ENCODE data around the gene SERPINB1. TPM values are rescaled to one million over a fixed set of nuclear protein-coding genes. Genes with fewer than 3 reads are reported as not detected.

SERPINB1 gene
- polyA plus RNA-seq, 1 of the 3 experiments (the other 2 are of a cell fraction): 9.4 TPM

DNA sequence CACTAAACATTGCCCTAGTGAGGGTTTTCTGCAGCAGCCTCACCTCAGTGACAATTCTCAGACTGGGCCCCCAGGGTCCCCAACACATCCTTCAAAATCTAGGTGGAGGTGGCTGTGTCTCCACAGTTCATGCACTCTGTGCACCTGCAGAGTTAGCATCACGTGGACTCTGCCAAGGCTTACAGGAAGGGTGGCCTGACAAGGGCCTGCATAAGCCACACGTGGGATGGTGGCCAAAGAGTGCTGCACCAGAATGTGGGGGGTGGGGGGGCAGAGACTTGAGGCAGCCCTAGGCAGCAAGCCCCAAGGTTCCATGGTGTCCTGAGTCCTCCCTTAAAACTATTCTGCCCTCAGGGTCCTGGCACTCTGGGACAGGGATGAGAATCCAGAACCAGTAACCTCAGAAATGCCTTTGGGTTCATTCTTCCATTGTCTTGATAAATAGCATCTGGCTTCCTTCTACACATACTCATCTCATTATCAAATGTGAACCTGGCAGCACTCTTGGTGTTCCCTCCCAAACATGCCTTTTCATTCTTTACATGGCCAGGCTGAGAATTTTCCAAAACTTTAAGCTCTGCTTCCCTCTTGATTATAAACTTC is 1.6 kb upstream of the SERPINB1 start:
- H3K9me2 ChIP-seq: no peaks in the 10 kb centered on the region
- no peaks in the 10 kb centered on the region for H3K27me3 ChIP-seq (ENCODE audit: insufficient read depth)
- no peak overlapping the region for H3K4me2 ChIP-seq
- no peaks in the 10 kb centered on the region for H3K9me3 ChIP-seq
- H4K20me1 ChIP-seq (ENCODE audit: insufficient read depth): no peaks in the 10 kb centered on the region
- H3K27ac ChIP-seq (ENCODE audit: low read depth in 2 of 2, low read length in 1 of 2): no peak overlapping the region; a peak in 1 of 4 replicates
- no peak for DNase-seq
- peaks cover 26 to 27% of the 10 kb centered on the region in 2 experiments; a peak in 3 of 4 replicates for H3K4me1 ChIP-seq (ENCODE audit: control insufficient read depth in 1 of 2, insufficient read depth in 2 of 2, low read depth in 1 of 2, low read length in 1 of 2)
- H3F3A ChIP-seq (replicated peaks; ENCODE audit: insufficient read depth): peaks cover 24% of the 10 kb centered on the region
- no peak overlapping the region for H3K4me3 ChIP-seq (ENCODE audit: low read depth in 2 of 2, low read length in 1 of 2)
- H3K79me2 ChIP-seq (ENCODE audit: insufficient read depth): no peaks in the 10 kb centered on the region
- no peak for TF ChIP-seq MXI1 (IDR thresholded peaks at IDR 0.05; ENCODE audit: low read depth, low read length)
- no peak for TF ChIP-seq TAF1 (IDR thresholded peaks at IDR 0.05; ENCODE audit: borderline replicate concordance, low read depth, low read length)
- TF ChIP-seq CTCF (IDR thresholded peaks at IDR 0.05): no peak
- TF ChIP-seq, protein P1, sequence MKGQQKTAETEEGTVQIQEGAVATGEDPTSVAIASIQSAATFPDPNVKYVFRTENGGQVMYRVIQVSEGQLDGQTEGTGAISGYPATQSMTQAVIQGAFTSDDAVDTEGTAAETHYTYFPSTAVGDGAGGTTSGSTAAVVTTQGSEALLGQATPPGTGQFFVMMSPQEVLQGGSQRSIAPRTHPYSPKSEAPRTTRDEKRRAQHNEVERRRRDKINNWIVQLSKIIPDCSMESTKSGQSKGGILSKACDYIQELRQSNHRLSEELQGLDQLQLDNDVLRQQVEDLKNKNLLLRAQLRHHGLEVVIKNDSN (IDR thresholded peaks at IDR 0.05; ENCODE audit: borderline replicate concordance, low read depth): no peak
- TF ChIP-seq GATA2 (CRISPR knock-in tag; IDR thresholded peaks at IDR 0.05): no peak
- peaks cover 0 to 2% of the 10 kb centered on the region in 2 experiments for H3K36me3 ChIP-seq (replicated peaks in 1 of 2; ENCODE audit: control insufficient read depth in 1 of 2, insufficient read depth in 2 of 2, low read length in 1 of 2)
- CTCF ChIA-PET: interaction anchor here (1.4 to 12.6 kb wide), 8 partner anchors 52 to 214 kb away, joined by 3 to 261 read pairs (median 28); no protein-coding TSS in a partner anchor
- no peak overlapping the region for H2AFZ ChIP-seq (ENCODE audit: low read depth)
- no peak overlapping the region for H3K9ac ChIP-seq
- POLR2A ChIA-PET: no interaction called here
- no CpG with 5 or more reads among the region's 2 CpGs for WGBS (ENCODE audit: low lambda C conversion rate)

DNA sequence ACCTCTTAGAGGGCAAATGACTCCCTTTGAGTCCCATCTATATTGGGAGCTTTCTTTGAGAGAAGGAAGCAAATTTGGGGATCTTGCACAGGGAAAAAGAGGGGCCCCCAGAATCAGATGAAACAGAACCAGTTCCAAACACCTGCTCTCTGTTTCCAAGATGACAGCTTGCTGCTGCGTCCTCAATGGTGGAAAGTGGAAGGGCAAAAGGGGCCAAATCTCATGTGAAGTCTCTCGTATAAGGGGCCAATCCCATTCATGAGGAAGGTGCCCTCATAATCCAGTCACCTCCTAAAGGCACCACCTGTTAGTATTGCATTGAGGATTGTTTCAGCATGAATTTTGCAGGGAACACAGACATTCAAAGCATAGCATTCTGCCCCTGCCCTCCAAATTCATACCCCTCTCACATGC is 483 bp upstream of the SERPINB1 start:
- Histone ChIP-seq H3F3A (replicated peaks; ENCODE audit: insufficient read depth) (peaks cover 24% of the 10 kb centered on the region), H3K27me3 (ENCODE audit: insufficient read depth) (no peaks in the 10 kb centered on the region), H2AFZ (ENCODE audit: low read depth) (peak overlapping the region; percentile 84), H3K36me3 (replicated peaks in 1 of 2; ENCODE audit: control insufficient read depth in 1 of 2, insufficient read depth in 2 of 2, low read length in 1 of 2) (peaks cover 0 to 8% of the 10 kb centered on the region in 2 experiments), H3K4me1 (ENCODE audit: control insufficient read depth in 1 of 2, insufficient read depth in 2 of 2, low read depth in 1 of 2, low read length in 1 of 2) (peaks cover 26 to 27% of the 10 kb centered on the region in 2 experiments; a peak in 3 of 4 replicates), H3K9me2 (no peaks in the 10 kb centered on the region), H3K4me2 (peak overlapping the region; percentile 74), H3K79me2 (ENCODE audit: insufficient read depth) (no peaks in the 10 kb centered on the region), H3K4me3 (ENCODE audit: low read depth in 2 of 2, low read length in 1 of 2) (peak overlapping the region; percentile 45 to 47), H3K9me3 (no peaks in the 10 kb centered on the region), H4K20me1 (ENCODE audit: insufficient read depth) (no peaks in the 10 kb centered on the region), H3K9ac (peak overlapping the region; percentile 64), H3K27ac (ENCODE audit: low read depth in 2 of 2, low read length in 1 of 2) (peak overlapping the region; percentile 67 to 87; a peak in 3 of 4 replicates)
- TF ChIP-seq POLR2AphosphoS5 (IDR thresholded peaks at IDR 0.05; ENCODE audit: low read depth, low read length): no peak
- TF ChIP-seq, protein P2, sequence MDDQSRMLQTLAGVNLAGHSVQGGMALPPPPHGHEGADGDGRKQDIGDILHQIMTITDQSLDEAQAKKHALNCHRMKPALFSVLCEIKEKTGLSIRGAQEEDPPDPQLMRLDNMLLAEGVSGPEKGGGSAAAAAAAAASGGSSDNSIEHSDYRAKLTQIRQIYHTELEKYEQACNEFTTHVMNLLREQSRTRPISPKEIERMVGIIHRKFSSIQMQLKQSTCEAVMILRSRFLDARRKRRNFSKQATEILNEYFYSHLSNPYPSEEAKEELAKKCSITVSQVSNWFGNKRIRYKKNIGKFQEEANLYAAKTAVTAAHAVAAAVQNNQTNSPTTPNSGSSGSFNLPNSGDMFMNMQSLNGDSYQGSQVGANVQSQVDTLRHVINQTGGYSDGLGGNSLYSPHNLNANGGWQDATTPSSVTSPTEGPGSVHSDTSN (IDR thresholded peaks at IDR 0.05): no peak
- TF ChIP-seq, protein P3, sequence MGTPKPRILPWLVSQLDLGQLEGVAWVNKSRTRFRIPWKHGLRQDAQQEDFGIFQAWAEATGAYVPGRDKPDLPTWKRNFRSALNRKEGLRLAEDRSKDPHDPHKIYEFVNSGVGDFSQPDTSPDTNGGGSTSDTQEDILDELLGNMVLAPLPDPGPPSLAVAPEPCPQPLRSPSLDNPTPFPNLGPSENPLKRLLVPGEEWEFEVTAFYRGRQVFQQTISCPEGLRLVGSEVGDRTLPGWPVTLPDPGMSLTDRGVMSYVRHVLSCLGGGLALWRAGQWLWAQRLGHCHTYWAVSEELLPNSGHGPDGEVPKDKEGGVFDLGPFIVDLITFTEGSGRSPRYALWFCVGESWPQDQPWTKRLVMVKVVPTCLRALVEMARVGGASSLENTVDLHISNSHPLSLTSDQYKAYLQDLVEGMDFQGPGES (IDR thresholded peaks at IDR 0.05; ENCODE audit: low read depth, low read length): no peak
- no peak for DNase-seq
- CTCF ChIA-PET: interaction anchor here (0.8 to 12.6 kb wide), 13 partner anchors 13 to 215 kb away, joined by 3 to 261 read pairs (median 5); partner anchors contain the start of genes MYLK4 and WRNIP1
- 96% methylated on average over 2 of the region's 2 CpGs for WGBS (ENCODE audit: low lambda C conversion rate)
- POLR2A ChIA-PET: interaction anchor here (0.9 to 1.1 kb wide), 3 partner anchors 22 to 147 kb away, joined by 3 to 4 read pairs (median 3); partner anchors contain the start of gene SERPINB6
